Naive thymus-derived CD4-positive, alpha-beta T cell (primary cell): ENCODE data around the gene ADAMTS13. TPM values are rescaled to one million over a fixed set of nuclear protein-coding genes. Genes with fewer than 3 reads are reported as not detected.

ENCODE experiments used
- ATAC-seq: fragments of 150-1000 bp; cut with Tn5 transposase; 2 replicates; pipeline ENCODE4 v1.10.0; 2021; ENCODE audit warnings: mild to moderate bottlenecking, moderate library complexity
- CTCF ChIA-PET: fragments of 350-600 bp; sonication (Branson Sonifier 250); formaldehyde crosslinking; loops from one replicate; lab custom pipeline; 2021; ENCODE audit warnings: antibody characterized with exemption; lab: Charles Lee
- POLR2A ChIA-PET: fragments of 350-600 bp; sonication (Branson Sonifier 250); formaldehyde crosslinking; loops from one replicate; lab custom pipeline; 2021; ENCODE audit warnings: antibody characterized with exemption, inconsistent platforms; lab: Charles Lee
- DNase-seq, 9 donors: peaks; one replicate each; pipeline versions ENCODE4 v3.0.0 to v3.0.0-alpha.2; 2020 to 2022; ENCODE audit warnings: mixed read lengths in 1 of 9
- H3K27ac ChIP-seq: one replicate; pipeline ENCODE4 v1.7.0; 2013; ENCODE audit warnings: mild to moderate bottlenecking, low read depth, low read length, moderate library complexity
- H3K27me3 ChIP-seq, 2 donors: one replicate each; pipeline ENCODE4 v1.7.0; 2013; ENCODE audit warnings: low read length in 2 of 2, mild to moderate bottlenecking in 2 of 2, moderate library complexity in 2 of 2; ENCODE audit not compliant: control insufficient read depth in 2 of 2, insufficient read depth in 2 of 2
- H3K36me3 ChIP-seq, 3 experiments: 1 replicate in 2 of 3; 2 replicates in 1 of 3; pipeline ENCODE4 v1.7.0; 2013; ENCODE audit warnings: low read length in 3 of 3, mild to moderate bottlenecking in 3 of 3, moderate library complexity in 1 of 3; ENCODE audit not compliant: insufficient read depth in 3 of 3, control insufficient read depth in 2 of 3
- H3K4me1 ChIP-seq, 2 donors: one replicate each; pipeline ENCODE4 v1.7.0; 2013; ENCODE audit warnings: low read length in 2 of 2, mild to moderate bottlenecking in 2 of 2, moderate library complexity in 1 of 2; ENCODE audit not compliant: control insufficient read depth in 2 of 2, insufficient read depth in 2 of 2
- H3K4me3 ChIP-seq: 2 replicates; pipeline ENCODE4 v1.7.0; 2013; ENCODE audit warnings: mild to moderate bottlenecking, low read length
- H3K9me3 ChIP-seq, 3 experiments: 1 replicate in 2 of 3; 2 replicates in 1 of 3; pipeline ENCODE4 v1.7.0; 2013; ENCODE audit warnings: low read length in 3 of 3; ENCODE audit not compliant: control insufficient read depth in 2 of 3
- H3K27ac Mint-ChIP-seq, 9 donors: one replicate each; pipeline ENCODE4 v1.8.0; 2020 to 2022; ENCODE audit warnings: mixed read lengths in 9 of 9, mild to moderate bottlenecking in 8 of 9, moderate library complexity in 5 of 9, inconsistent platforms in 2 of 9
- H3K27me3 Mint-ChIP-seq, 5 donors: one replicate each; pipeline ENCODE4 v1.8.0; 2021 to 2022; ENCODE audit warnings: mixed read lengths in 5 of 5, mild to moderate bottlenecking in 1 of 5
- H3K36me3 Mint-ChIP-seq, 5 donors: one replicate each; pipeline ENCODE4 v1.8.0; 2020 to 2022; ENCODE audit warnings: mixed read lengths in 5 of 5, mild to moderate bottlenecking in 3 of 5, inconsistent platforms in 1 of 5
- H3K4me1 Mint-ChIP-seq, 7 donors: one replicate each; pipeline ENCODE4 v1.8.0; 2020 to 2022; ENCODE audit warnings: mixed read lengths in 7 of 7, mild to moderate bottlenecking in 3 of 7, inconsistent platforms in 1 of 7
- H3K4me3 Mint-ChIP-seq, 10 donors: one replicate each; pipeline ENCODE4 v1.8.0; 2020 to 2022; ENCODE audit warnings: mild to moderate bottlenecking in 10 of 10, mixed read lengths in 10 of 10, moderate library complexity in 6 of 10, inconsistent platforms in 2 of 10
- H3K9me3 Mint-ChIP-seq, 11 donors: one replicate each; pipeline ENCODE4 v1.8.0; 2020 to 2022; ENCODE audit warnings: mixed read lengths in 11 of 11, mild to moderate bottlenecking in 4 of 11, inconsistent platforms in 1 of 11, moderate library complexity in 1 of 11
- intact Hi-C, 2 donors: fragments of 100-400 bp; cut with micrococcal nuclease; formaldehyde crosslinking; loops; one replicate each; pipeline ENCODE4 v1.15.1; 2023
- polyA plus RNA-seq, 2 donors: library from polyadenylated mRNA; unstranded; fragments of 300-500 nt; fragmentation: Illumina TruSeq; gene quantifications; one replicate each; pipeline ENCODE4 v1.2.3, GENCODE V29; 2021
- total RNA-seq, 6 experiments: library from RNA in 5 of 6; stranded (reverse) in 5 of 6; gene quantifications; 1 replicate in 5 of 6; 2 replicates in 1 of 6; pipeline ENCODE4 v1.2.3 and lab custom pipeline; 2021 to 2026

The ADAMTS13 gene
- total and polyA plus RNA-seq, 7 experiments from 2014 or later: 0.07 to 3.1 (median 2.4) TPM

DNA sequence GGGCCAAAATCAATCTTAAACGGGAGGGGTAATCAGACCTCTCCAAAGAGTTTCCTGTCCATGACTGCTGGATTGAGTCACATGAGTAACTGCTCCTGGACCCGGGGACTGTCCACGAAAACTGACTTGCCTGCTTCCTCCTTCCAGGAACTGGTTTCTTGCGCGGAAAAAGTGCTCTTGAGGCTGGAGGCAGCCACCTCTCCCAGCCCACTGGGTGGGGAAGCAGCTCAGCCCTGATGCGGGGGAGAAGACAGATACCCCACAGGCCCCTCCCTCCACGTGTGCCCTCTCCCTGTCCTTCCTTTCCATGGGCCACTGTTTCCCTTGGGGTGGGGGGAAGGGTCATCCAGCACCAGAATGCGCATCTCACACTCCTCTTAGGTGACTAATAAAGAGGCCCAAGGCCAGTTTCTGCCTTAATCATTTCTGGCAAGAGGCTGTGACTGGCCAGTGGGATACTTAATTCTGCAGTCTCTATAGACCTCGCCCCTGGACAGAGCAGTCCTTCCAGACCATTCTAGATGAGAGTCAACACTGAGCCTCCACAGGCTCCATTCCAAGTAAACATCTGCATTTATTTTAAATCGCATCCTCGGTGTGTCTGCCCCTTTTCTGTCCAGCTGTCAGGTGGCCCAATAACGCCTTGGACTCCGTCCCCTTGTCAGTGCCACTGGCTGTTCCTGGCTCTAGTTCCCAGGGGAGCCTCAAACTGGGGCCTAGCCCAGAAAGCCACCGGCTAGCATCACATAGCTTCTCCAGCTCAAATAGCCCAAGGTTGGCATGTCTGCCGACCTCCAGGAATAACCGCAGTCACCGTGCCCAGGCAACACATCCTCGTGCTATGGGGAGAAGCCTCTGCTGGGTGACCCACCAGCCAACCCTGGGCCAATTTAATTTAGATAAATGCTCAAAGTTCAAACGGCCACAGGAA lies 16.4 kb upstream of the ADAMTS13 start:
- Mint-ChIP-seq H3K9me3 (peaks cover 0 to 2% (median 0%) of the 10 kb centered on the region in 11 donors), H3K27ac (peak overlapping the region in 2 of 9 donors; percentile 38 to 71), H3K27me3 (no peaks in the 10 kb centered on the region), H3K36me3 (peaks cover 6 to 35% (median 8%) of the 10 kb centered on the region in 5 donors), H3K4me3 (no peak overlapping the region), H3K4me1 (peaks cover 2 to 14% (median 10%) of the 10 kb centered on the region in 7 donors)
- intact Hi-C loops: loop anchor here (1.0 to 5.0 kb wide), 5 partner anchors 29 to 322 kb away; partner anchors contain the start of genes SLC2A6 (in 2 of the 2), STKLD1 (in 1 of the 2), SURF1 (in 1 of the 2) and SURF2 (in 1 of the 2)
- H3K27ac ChIP-seq: no peak overlapping the region
- DNase-seq (no peak), ATAC-seq (no peak)
- H3K36me3 ChIP-seq: peaks cover 3 to 70% (median 4%) of the 10 kb centered on the region in 3 experiments
- no peaks in the 10 kb centered on the region for H3K4me1 ChIP-seq
- no peak overlapping the region for H3K4me3 ChIP-seq
- ChIA-PET POLR2A (no interaction called here), CTCF (interaction anchor here (0.7 to 4.1 kb wide), 2 partner anchors 81 to 219 kb away, joined by 4 to 19 read pairs; no protein-coding TSS in a partner anchor)
- H3K27me3 ChIP-seq: no peaks in the 10 kb centered on the region
- no peaks in the 10 kb centered on the region for H3K9me3 ChIP-seq

- Mint-ChIP-seq H3K27me3 (no peaks in the 10 kb centered on the region), H3K9me3 (peaks cover 0 to 2% (median 0%) of the 10 kb centered on the region in 11 donors), H3K4me1 (peaks cover 2 to 14% (median 10%) of the 10 kb centered on the region in 7 donors), H3K27ac (peak overlapping the region in 7 of 9 donors; percentile 1 to 86 (median 51)), H3K36me3 (peaks cover 6 to 38% (median 11%) of the 10 kb centered on the region in 5 donors), H3K4me3 (no peak overlapping the region)
- Histone ChIP-seq H3K27ac (no peak overlapping the region), H3K9me3 (no peaks in the 10 kb centered on the region), H3K4me3 (no peak overlapping the region), H3K27me3 (no peaks in the 10 kb centered on the region), H3K36me3 (peaks cover 3 to 78% (median 4%) of the 10 kb centered on the region in 3 experiments), H3K4me1 (no peaks in the 10 kb centered on the region)
- POLR2A ChIA-PET: no interaction called here
- DNase-seq (peak; percentile 59 to 78 (median 71)), ATAC-seq (peak; percentile 94)
- CTCF ChIA-PET: interaction anchor here (0.7 to 1.3 kb wide), 2 partner anchors 9 to 80 kb away, joined by 3 to 4 read pairs; no protein-coding TSS in a partner anchor
- intact Hi-C loops: loop anchor here (1.0 to 5.0 kb wide), 4 partner anchors 50 to 321 kb away; partner anchors contain the start of genes SLC2A6 (in 2 of the 2), SURF1 (in 1 of the 2) and SURF2 (in 1 of the 2)
Observed at GRCh38 chr9:133406480-133407307, 15.5 kb upstream of the ADAMTS13 start.

DNA sequence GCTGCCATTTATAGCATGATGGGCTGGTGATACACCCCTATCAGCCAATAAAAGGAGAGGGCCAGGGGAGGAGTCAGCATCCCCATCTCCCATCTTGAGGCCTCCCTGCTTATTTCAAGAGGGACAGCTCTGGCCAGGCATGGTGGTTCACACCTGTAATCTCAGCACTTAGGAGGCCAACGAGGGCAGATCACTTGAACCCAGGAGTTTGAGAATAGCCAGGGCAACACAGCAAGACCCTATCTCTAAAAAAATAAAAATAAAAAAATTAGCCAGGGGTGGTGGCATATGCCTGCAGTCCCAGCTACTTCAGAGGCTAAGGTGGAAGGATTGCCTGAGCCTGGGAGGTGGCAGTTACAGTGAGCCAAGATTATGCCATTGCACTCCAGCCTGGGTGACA lies 14.1 kb upstream of the ADAMTS13 start:
- CTCF ChIA-PET: interaction anchor here (1.3 kb wide), 1 partner anchor 8 kb away, joined by 3 read pairs; no protein-coding TSS in a partner anchor
- peaks cover 3 to 80% (median 13%) of the 10 kb centered on the region in 3 experiments for H3K36me3 ChIP-seq
- no peak overlapping the region for H3K4me3 Mint-ChIP-seq
- H3K9me3 ChIP-seq: no peaks in the 10 kb centered on the region
- no peak for ATAC-seq
- H3K4me1 Mint-ChIP-seq: peaks cover 2 to 15% (median 10%) of the 10 kb centered on the region in 7 donors
- no peaks in the 10 kb centered on the region for H3K27me3 ChIP-seq
- no peak for DNase-seq
- intact Hi-C loops: loop anchor here in 1 of 2 donors (5.0 kb wide), 1 partner anchor 319 kb away; no protein-coding TSS in a partner anchor
- no peak overlapping the region for H3K4me3 ChIP-seq
- H3K9me3 Mint-ChIP-seq: peaks cover 0 to 2% (median 0%) of the 10 kb centered on the region in 11 donors
- no peak overlapping the region for H3K27ac Mint-ChIP-seq
- no peaks in the 10 kb centered on the region for H3K27me3 Mint-ChIP-seq
- peaks cover 6 to 38% (median 11%) of the 10 kb centered on the region in 5 donors for H3K36me3 Mint-ChIP-seq
- POLR2A ChIA-PET: no interaction called here
- H3K4me1 ChIP-seq: no peaks in the 10 kb centered on the region
- H3K27ac ChIP-seq: no peak overlapping the region

GRCh38 chr9:133415170-133415569 lies 7.0 kb upstream of the ADAMTS13 start:
- peaks cover 0 to 6% (median 0%) of the 10 kb centered on the region in 11 donors for H3K9me3 Mint-ChIP-seq
- peak overlapping the region in 3 of 9 donors; percentile 38 to 88 (median 70) for H3K27ac Mint-ChIP-seq
- peaks cover 13 to 14% of the 10 kb centered on the region in 2 donors for H3K4me1 ChIP-seq
- H3K27me3 ChIP-seq: no peaks in the 10 kb centered on the region
- ChIA-PET CTCF (interaction anchor here (0.6 to 1.1 kb wide), 4 partner anchors 7 to 675 kb away, joined by 3 read pairs; no protein-coding TSS in a partner anchor), POLR2A (no interaction called here)
- no peak overlapping the region for H3K27ac ChIP-seq
- peaks cover 27 to 54% (median 48%) of the 10 kb centered on the region in 7 donors for H3K4me1 Mint-ChIP-seq
- peaks cover 0 to 48% (median 9%) of the 10 kb centered on the region in 3 experiments for H3K36me3 ChIP-seq
- DNase-seq (no peak), ATAC-seq (no peak)
- H3K4me3 Mint-ChIP-seq: peak overlapping the region in 5 of 10 donors; percentile 14 to 88 (median 39)
- peaks cover 3 to 30% (median 4%) of the 10 kb centered on the region in 5 donors for H3K36me3 Mint-ChIP-seq
- no peaks in the 10 kb centered on the region for H3K27me3 Mint-ChIP-seq
- intact Hi-C loops: loop anchor here (5.0 to 10.0 kb wide), 2 partner anchors 68 to 290 kb away; partner anchors contain the start of genes MED22 (in 1 of the 2) and RPL7A (in 1 of the 2)
- no peak overlapping the region for H3K4me3 ChIP-seq
- no peaks in the 10 kb centered on the region for H3K9me3 ChIP-seq

DNA sequence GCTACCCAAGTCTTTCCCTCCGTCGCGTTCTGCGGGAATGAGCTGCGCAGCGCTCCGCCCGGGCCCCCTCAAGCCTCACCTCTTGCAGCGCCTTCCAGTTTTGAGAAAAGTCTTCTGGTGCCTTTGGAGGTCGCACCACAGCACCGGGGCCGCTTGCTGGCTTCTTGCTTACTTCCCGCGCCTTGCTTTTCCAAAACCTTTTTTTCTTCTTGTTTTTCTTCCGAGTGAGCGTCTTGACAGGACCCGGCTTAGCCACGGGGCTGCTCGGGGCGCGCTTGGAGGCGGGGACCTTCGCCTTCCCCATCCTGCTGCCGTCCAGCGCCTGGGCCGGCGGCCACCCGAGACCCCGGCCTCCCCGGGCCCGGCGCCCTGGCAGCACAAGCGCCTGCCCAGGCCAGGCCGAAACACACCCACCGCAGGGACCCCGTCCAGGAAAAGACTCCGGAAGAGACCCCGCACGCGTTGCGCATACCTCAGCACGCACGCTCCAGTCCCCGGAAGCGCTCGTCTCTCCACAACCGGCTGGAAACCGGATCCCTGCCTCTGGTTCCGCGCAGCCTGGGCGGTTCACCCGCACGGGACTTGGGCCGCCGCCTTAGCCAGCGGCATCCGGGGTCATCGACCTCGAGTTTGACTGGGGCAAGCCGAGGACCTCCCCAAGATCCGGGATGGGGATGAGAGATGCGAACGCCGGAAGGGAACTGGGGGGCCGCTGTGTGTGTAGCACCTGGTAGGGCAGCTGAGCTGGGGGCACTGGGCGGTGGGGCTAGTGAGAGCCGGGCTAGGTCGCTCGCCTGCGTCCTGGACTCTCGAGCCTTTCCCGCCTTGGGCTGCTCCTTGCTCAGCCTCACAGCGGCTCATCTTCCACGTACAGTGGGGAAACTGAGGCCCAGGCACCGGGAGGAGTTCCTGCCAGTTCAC lies 4.4 kb upstream of the ADAMTS13 start, which contains the start of gene REXO4:
Gene REXO4, minus strand, starts transcription at position 470 of the 921 bp plus-strand sequence. Its CDS starts 166 bp downstream, at position 304.
- ATAC-seq (peak; percentile 93), DNase-seq (peak; percentile 73 to 88 (median 84))
- Histone ChIP-seq H3K36me3 (peaks cover 0 to 24% (median 0%) of the 10 kb centered on the region in 3 experiments), H3K4me1 (peaks cover 13 to 14% of the 10 kb centered on the region in 2 donors), H3K4me3 (peak within 1 kb of the TSS; percentile 87), H3K27me3 (no peaks in the 10 kb centered on the region), H3K27ac (peak within 1 kb of the TSS; percentile 80), H3K9me3 (no peaks in the 10 kb centered on the region)
- Mint-ChIP-seq H3K4me1 (peaks cover 32 to 60% (median 54%) of the 10 kb centered on the region in 7 donors), H3K9me3 (peaks cover 0 to 6% (median 0%) of the 10 kb centered on the region in 11 donors), H3K27me3 (peaks cover 0 to 3% (median 0%) of the 10 kb centered on the region in 5 donors), H3K36me3 (peaks cover 0 to 20% (median 0%) of the 10 kb centered on the region in 5 donors), H3K4me3 (peak within 1 kb of the TSS; percentile 88 to 93 (median 91)), H3K27ac (peak within 1 kb of the TSS; percentile 81 to 94 (median 91))
- ChIA-PET CTCF (no interaction called here), POLR2A (interaction anchor here (0.6 to 1.3 kb wide), 5 partner anchors 27 to 474 kb away, joined by 3 read pairs; partner anchors contain the start of gene TSC1)
- intact Hi-C loops: loop anchor here (1.0 to 10.0 kb wide), 11 partner anchors 41 to 650 kb away; partner anchors contain the start of genes CACFD1 (in 2 of the 2), MED22 (in 2 of the 2), RPL7A (in 2 of the 2) and STKLD1 (in 2 of the 2)
